ENCODE measurements around the gene S100A16.

Gene S100A16

DNA sequence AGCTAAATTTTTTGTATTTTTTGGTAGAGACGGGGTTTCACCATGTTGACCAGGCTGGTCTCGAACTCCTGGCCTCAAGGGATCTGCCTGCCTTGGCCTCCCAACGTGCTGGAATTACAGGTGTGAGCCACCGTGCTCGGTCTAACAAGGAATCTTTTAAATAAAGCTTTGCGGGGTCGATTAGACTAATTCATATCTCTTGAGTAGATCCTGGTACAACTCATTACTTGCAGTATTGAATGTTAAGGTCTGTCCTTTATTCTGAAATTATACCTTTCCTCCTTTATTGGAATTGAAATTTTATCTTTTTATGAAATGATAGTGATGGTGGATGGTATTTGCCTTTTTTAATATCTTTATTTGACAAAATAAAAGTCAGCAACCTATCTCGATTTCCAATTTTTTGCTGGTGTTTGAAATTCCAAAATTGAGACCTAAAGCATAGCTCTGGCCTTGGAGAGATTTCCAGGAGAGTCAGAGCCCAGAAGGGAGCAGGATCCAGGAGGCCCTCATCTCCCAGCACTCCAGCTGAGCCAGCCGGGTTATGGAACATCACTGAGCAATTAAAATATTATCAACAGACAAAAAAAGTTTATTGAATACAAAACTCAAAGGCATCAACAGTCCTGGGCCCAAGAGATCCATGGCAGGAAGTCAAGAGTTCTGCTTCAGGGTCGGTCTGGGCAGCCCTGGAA is 52.0 kb downstream of the S100A16 start:
- DNase-seq: no peak

DNA sequence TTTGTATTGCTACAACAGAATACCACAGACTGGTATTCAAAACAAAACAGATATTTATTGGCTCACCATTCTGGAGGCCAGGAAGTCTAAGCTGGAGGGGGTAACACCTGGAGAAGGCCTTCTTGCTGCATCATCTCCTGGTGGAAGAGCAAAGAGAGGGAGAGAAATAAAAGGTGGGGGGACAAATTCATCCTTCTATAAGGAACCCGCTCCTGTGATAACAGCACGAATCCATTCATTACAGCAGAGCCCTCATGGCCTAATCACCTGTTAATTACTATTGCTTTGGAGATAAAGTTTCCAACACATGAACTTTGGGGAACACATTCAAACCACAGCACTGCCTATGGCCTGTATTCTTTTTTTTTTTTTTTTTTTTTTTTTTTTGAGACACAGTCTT is 52.7 kb downstream of the S100A16 start:
- DNase-seq: no peak

DNA sequence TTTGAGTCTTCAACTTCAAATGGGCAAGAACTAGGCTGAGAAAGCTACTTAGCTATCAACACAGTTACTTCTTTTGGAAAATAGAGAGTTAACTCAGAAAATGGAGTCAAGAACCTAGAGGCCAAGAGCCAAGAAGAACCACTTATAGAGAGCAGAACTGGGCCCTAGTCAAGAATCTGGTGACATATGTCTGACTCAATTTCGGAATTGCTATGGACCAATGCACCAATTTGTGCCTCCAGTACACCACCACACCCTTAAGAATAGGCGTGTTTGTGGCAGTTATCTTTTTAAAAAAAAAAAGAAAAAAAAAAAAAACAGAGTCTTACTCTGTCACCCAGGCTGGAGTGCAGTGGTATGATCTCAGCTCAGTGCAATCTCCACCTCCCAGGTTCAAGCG is 55.1 kb downstream of the S100A16 start:
- no peak for DNase-seq
